Endothelial cell of umbilical vein (primary cell): ENCODE data around the gene RPS6KA1. TPM values are rescaled to one million over a fixed set of nuclear protein-coding genes. Genes with fewer than 3 reads are reported as not detected.

Source experiments
- BruUV-seq: library from RNA; stranded (reverse); fragments of 400-500 nt; replicated peaks from 2 replicates; lab custom pipeline; 2021; lab: Mats Ljungman, UMichigan
- CTCF ChIA-PET: fragments of 300-600, 350-600 bp; sonication (Branson Sonifier 250); formaldehyde crosslinking; loops from one replicate; lab custom pipeline; 2021; ENCODE audit warnings: antibody characterized with exemption, inconsistent platforms; lab: Charles Lee
- POLR2A ChIA-PET: fragments of 300-600, 350-600 bp; sonication (Branson Sonifier 250); formaldehyde crosslinking; loops from one replicate; lab custom pipeline; 2021; ENCODE audit warnings: antibody characterized with exemption, inconsistent platforms; lab: Charles Lee
- DNase-seq: peaks from one replicate; pipeline ENCODE4 v3.0.0-alpha.2; 2011; ENCODE audit warnings: low read depth, low spot score
- FAIRE-seq: peaks from 2 replicates; lab custom pipeline; 2011; peaks lifted over from hg19 to GRCh38; lab: Jason Lieb, UNC
- H2AFZ ChIP-seq: 2 replicates; pipeline ENCODE4 v1.6.0; 2012; ENCODE audit warnings: low read depth, low read length, control low read depth, inconsistent platforms
- H3K27ac ChIP-seq: 2 replicates; pipeline ENCODE4 v1.5.1; 2011; ENCODE audit warnings: low read depth, mild to moderate bottlenecking, control low read depth, low read length, moderate library complexity; ENCODE audit not compliant: insufficient read depth
- H3K27me3 ChIP-seq, 2 experiments: 2 replicates each; pipeline versions ENCODE4 v1.6.0 to v1.6.1; 2011; ENCODE audit warnings: low read length in 2 of 2, mixed read lengths in 1 of 2; ENCODE audit not compliant: control insufficient read depth in 2 of 2, insufficient read depth in 2 of 2
- H3K36me3 ChIP-seq, 2 experiments: 2 replicates in 1 of 2; 3 replicates in 1 of 2; pipeline ENCODE4 v1.5.1; 2011; ENCODE audit warnings: low read length in 2 of 2, mild to moderate bottlenecking in 1 of 2, moderate library complexity in 1 of 2; ENCODE audit not compliant: control insufficient read depth in 2 of 2, insufficient read depth in 2 of 2; ENCODE audit errors: extremely low read depth in 1 of 2
- H3K4me1 ChIP-seq: 3 replicates; pipeline ENCODE4 v1.5.1; 2011; ENCODE audit warnings: mild to moderate bottlenecking, low read length; ENCODE audit not compliant: control insufficient read depth, insufficient read depth; ENCODE audit errors: extremely low read depth
- H3K4me2 ChIP-seq: 2 replicates; pipeline ENCODE4 v1.6.1; 2011; ENCODE audit warnings: low read length, control low read depth, mixed read lengths; ENCODE audit not compliant: insufficient read depth
- H3K4me3 ChIP-seq, 3 experiments: fragments of 200-600 bp in 1 of 3; sonication (generic), shearing (Covaris generic) in 1 of 3; replicated peaks in 1 of 3; 2 replicates each; pipeline ENCODE4 v1.5.1; 2011 to 2016; ENCODE audit warnings: control low read depth in 3 of 3, low read length in 3 of 3, mild to moderate bottlenecking in 2 of 3, inconsistent platforms in 1 of 3, low read depth in 1 of 3, moderate library complexity in 1 of 3; ENCODE audit not compliant: insufficient read depth in 1 of 3
- H3K79me2 ChIP-seq: 2 replicates; pipeline ENCODE4 v1.6.0; 2012; ENCODE audit warnings: low read length, inconsistent platforms; ENCODE audit not compliant: control insufficient read depth, insufficient read depth
- H3K9ac ChIP-seq: replicated peaks from 2 replicates; pipeline ENCODE3; 2011; ENCODE audit warnings: low read length, control low read depth; ENCODE audit not compliant: insufficient read depth; ENCODE audit errors: extremely low read depth
- H3K9me1 ChIP-seq: replicated peaks from 3 replicates; pipeline ENCODE4 v1.6.0; 2011; ENCODE audit warnings: mild to moderate bottlenecking, low read length; ENCODE audit not compliant: control insufficient read depth, insufficient read depth; ENCODE audit errors: extremely low read depth
- H3K9me3 ChIP-seq: replicated peaks from 2 replicates; pipeline ENCODE4 v1.5.1; 2012; ENCODE audit warnings: low read length, inconsistent platforms; ENCODE audit not compliant: control insufficient read depth, insufficient read depth
- H4K20me1 ChIP-seq: replicated peaks from 2 replicates; pipeline ENCODE3; 2011; ENCODE audit warnings: mild to moderate bottlenecking, low read length; ENCODE audit not compliant: control insufficient read depth, insufficient read depth; ENCODE audit errors: extremely low read depth
- EZH2 ChIP-seq: IDR thresholded peaks from 2 replicates; pipeline ENCODE4 v1.6.1; 2012; ENCODE audit warnings: borderline replicate concordance, low read depth, mild to moderate bottlenecking, moderate library complexity, low read length, inconsistent platforms; ENCODE audit not compliant: severe bottlenecking
- FOS ChIP-seq: IDR thresholded peaks from 2 replicates; pipeline ENCODE4 v1.6.1; 2011; ENCODE audit warnings: mild to moderate bottlenecking, low read length, moderate library complexity, borderline replicate concordance; ENCODE audit not compliant: insufficient read depth
- GATA2 ChIP-seq: IDR thresholded peaks from 2 replicates; pipeline ENCODE4 v1.7.0; 2011; ENCODE audit warnings: low read depth, mild to moderate bottlenecking, moderate library complexity, mixed read lengths, low read length; ENCODE audit not compliant: insufficient read length, insufficient read depth
- MYC ChIP-seq: IDR thresholded peaks from one replicate; pipeline ENCODE4 v1.6.1; 2011; ENCODE audit warnings: mild to moderate bottlenecking, low read depth, low read length
- POLR2A ChIP-seq: IDR thresholded peaks from 2 replicates; pipeline ENCODE4 v1.6.1; 2012; ENCODE audit warnings: low read depth, mild to moderate bottlenecking, control low read depth, low read length
- POLR2AphosphoS5 ChIP-seq: IDR thresholded peaks from 2 replicates; pipeline ENCODE4 v1.6.1; 2012; ENCODE audit warnings: low read depth, mild to moderate bottlenecking, control low read depth, low read length, moderate library complexity; ENCODE audit not compliant: insufficient read depth
- dilution Hi-C: fragments of 300-500 bp; cut with MboI; formaldehyde crosslinking; loops from one replicate; pipeline ENCODE4 v1.15.0; 2019; ENCODE audit warnings: low sequenced_read_pairs; ENCODE audit not compliant: extremely low pct_ligation_motif_present
- intact Hi-C: fragments of 100-400 bp; cut with micrococcal nuclease; formaldehyde crosslinking; loops from one replicate; pipeline ENCODE4 v1.10.0; 2022
- polyA plus RNA-seq, 4 experiments: library from polyadenylated mRNA; depleted of rRNA in 3 of 4; stranded (reverse) in 3 of 4; unstranded in 1 of 4; fragments of >200 nt; gene quantifications; 2 replicates each; pipeline versions ENCODE4 v1.2.1 to v1.2.3, GENCODE V29; 2011 to 2012; ENCODE audit warnings: missing spikeins in 1 of 4
- total RNA-seq: library from RNA; stranded (reverse); gene quantifications from 2 replicates; pipeline ENCODE4 v1.2.3, GENCODE V29; 2021
- TF ChIP-seq, protein P1 (sequence below): IDR thresholded peaks from 2 replicates; pipeline ENCODE4 v1.6.1; 2011; ENCODE audit not compliant: insufficient read depth, insufficient read length
- TF ChIP-seq, protein P2 (sequence below), 2 donors: IDR thresholded peaks; 1 replicate in 1 of 2; 2 replicates in 1 of 2; pipeline ENCODE4 v1.5.1; 2011; ENCODE audit warnings: low read length in 2 of 2, mild to moderate bottlenecking in 2 of 2, moderate library complexity in 2 of 2, control low read depth in 1 of 2, inconsistent platforms in 1 of 2, low read depth in 1 of 2; ENCODE audit not compliant: insufficient read depth in 1 of 2; ENCODE audit errors: extremely low read depth in 1 of 2

The RPS6KA1 gene
- total and polyA plus RNA-seq, 2 donors (not counting 3 experiments of a cell fraction or from before 2014, with no cell fraction given) = 6.7 to 15.5 TPM

DNA sequence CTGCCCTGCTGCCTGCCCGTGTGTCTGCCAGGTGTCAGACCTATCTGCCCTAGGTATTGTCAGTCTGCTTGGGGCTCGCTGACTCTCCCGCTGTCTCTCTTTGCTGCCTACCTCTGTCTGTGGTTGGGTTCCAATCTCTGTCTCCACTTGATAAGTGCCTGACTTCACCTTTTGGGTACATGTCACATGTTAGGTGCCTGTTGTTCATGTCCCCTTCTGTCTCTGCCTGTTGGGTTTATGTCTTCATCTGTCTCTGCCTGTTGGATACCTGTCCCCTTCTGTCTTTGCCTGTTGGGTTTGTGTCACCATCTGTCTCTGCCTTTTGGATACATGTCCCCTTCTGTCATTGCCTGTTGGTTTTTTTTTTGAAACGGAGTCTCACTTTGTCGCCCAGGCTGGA, 14.6 kb downstream of the RPS6KA1 start:
- POLR2A ChIA-PET = no interaction called here
- Histone ChIP-seq H3K4me1 (peaks cover 2% of the 10 kb centered on the region), H3K9ac (no peak overlapping the region), H3K4me2 (no peak overlapping the region), H3K27me3 (no peaks in the 10 kb centered on the region), H3K4me3 (no peak overlapping the region), H3K36me3 (no peaks in the 10 kb centered on the region), H3K27ac (no peak overlapping the region), H3K9me1 (no peaks in the 10 kb centered on the region), H4K20me1 (no peaks in the 10 kb centered on the region), H3K9me3 (no peaks in the 10 kb centered on the region), H3K79me2 (no peaks in the 10 kb centered on the region), H2AFZ (no peak overlapping the region)
- CTCF ChIA-PET = no interaction called here
- dilution Hi-C loops = no loop called here
- DNase-seq = no peak
- intact Hi-C loops = no loop called here
- BruUV-seq = no TSS peak
- no peak for FAIRE-seq
- TF ChIP-seq GATA2 (no peak), POLR2AphosphoS5 (no peak), MYC (no peak), POLR2A (no peak), EZH2 (no peak), FOS (no peak)
- TF ChIP-seq, protein P1, sequence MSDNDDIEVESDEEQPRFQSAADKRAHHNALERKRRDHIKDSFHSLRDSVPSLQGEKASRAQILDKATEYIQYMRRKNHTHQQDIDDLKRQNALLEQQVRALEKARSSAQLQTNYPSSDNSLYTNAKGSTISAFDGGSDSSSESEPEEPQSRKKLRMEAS = no peak
- TF ChIP-seq, protein P2, sequence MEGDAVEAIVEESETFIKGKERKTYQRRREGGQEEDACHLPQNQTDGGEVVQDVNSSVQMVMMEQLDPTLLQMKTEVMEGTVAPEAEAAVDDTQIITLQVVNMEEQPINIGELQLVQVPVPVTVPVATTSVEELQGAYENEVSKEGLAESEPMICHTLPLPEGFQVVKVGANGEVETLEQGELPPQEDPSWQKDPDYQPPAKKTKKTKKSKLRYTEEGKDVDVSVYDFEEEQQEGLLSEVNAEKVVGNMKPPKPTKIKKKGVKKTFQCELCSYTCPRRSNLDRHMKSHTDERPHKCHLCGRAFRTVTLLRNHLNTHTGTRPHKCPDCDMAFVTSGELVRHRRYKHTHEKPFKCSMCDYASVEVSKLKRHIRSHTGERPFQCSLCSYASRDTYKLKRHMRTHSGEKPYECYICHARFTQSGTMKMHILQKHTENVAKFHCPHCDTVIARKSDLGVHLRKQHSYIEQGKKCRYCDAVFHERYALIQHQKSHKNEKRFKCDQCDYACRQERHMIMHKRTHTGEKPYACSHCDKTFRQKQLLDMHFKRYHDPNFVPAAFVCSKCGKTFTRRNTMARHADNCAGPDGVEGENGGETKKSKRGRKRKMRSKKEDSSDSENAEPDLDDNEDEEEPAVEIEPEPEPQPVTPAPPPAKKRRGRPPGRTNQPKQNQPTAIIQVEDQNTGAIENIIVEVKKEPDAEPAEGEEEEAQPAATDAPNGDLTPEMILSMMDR (IDR thresholded peaks at IDR 0.05; ENCODE audit: extremely low read depth in 1 of 2, insufficient read depth in 1 of 2, low read depth in 1 of 2, low read length in 2 of 2) = no peak
